ENCODE data around the gene PCSK6.

- TF ChIP-seq, protein P1, sequence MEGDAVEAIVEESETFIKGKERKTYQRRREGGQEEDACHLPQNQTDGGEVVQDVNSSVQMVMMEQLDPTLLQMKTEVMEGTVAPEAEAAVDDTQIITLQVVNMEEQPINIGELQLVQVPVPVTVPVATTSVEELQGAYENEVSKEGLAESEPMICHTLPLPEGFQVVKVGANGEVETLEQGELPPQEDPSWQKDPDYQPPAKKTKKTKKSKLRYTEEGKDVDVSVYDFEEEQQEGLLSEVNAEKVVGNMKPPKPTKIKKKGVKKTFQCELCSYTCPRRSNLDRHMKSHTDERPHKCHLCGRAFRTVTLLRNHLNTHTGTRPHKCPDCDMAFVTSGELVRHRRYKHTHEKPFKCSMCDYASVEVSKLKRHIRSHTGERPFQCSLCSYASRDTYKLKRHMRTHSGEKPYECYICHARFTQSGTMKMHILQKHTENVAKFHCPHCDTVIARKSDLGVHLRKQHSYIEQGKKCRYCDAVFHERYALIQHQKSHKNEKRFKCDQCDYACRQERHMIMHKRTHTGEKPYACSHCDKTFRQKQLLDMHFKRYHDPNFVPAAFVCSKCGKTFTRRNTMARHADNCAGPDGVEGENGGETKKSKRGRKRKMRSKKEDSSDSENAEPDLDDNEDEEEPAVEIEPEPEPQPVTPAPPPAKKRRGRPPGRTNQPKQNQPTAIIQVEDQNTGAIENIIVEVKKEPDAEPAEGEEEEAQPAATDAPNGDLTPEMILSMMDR (IDR thresholded peaks at IDR 0.05; ENCODE audit: borderline replicate concordance, extremely low read depth, low read length, poor library complexity, severe bottlenecking), result no peak
- TF ChIP-seq EZH2 (IDR thresholded peaks at IDR 0.05; ENCODE audit: borderline replicate concordance, low read depth, low read length, severe bottlenecking), result no peak
Measured at GRCh38 chr15:101322016-101322695, 167.4 kb downstream of the PCSK6 start.
